CD4-positive, alpha-beta memory T cell (primary cell): Measurements from ENCODE around the gene KIF26B. TPM values are rescaled to one million over a fixed set of nuclear protein-coding genes. Genes with fewer than 3 reads are reported as not detected.
"Not testable (repeated sequence)": the region's sequence is repeated elsewhere in the genome, so short reads cannot be mapped to it uniquely, and the experiment has no call there.

Source experiments
- CTCF ChIA-PET: fragments of 350-600 bp; sonication (Branson Sonifier 250); formaldehyde crosslinking; loops from one replicate; lab custom pipeline; 2021; ENCODE audit warnings: inconsistent platforms; ENCODE audit not compliant: partially characterized antibody; lab: Charles Lee
- POLR2A ChIA-PET: fragments of 350-600 bp; sonication (Branson Sonifier 250); formaldehyde crosslinking; loops from one replicate; lab custom pipeline; 2021; ENCODE audit not compliant: partially characterized antibody; lab: Charles Lee
- DNase-seq, 5 donors: peaks; one replicate each; pipeline versions ENCODE4 v3.0.0 to v3.0.0-alpha.2; 2020 to 2022; ENCODE audit warnings: mixed read lengths in 1 of 5
- H3K27ac ChIP-seq: one replicate; pipeline ENCODE4 v1.7.0; 2013; ENCODE audit warnings: low read depth, low read length
- H3K27me3 ChIP-seq: 2 replicates; pipeline ENCODE4 v1.7.0; 2013; ENCODE audit warnings: mild to moderate bottlenecking, low read length, moderate library complexity; ENCODE audit not compliant: insufficient read depth
- H3K36me3 ChIP-seq: 2 replicates; pipeline ENCODE4 v1.7.0; 2013; ENCODE audit warnings: mild to moderate bottlenecking, low read length, moderate library complexity; ENCODE audit not compliant: insufficient read depth
- H3K4me1 ChIP-seq: 2 replicates; pipeline ENCODE4 v1.7.0; 2013; ENCODE audit warnings: mild to moderate bottlenecking, low read length, moderate library complexity; ENCODE audit not compliant: insufficient read depth
- H3K4me3 ChIP-seq, 2 donors: one replicate each; pipeline ENCODE4 v1.7.0; 2013; ENCODE audit warnings: low read length in 2 of 2, mild to moderate bottlenecking in 1 of 2
- H3K9me3 ChIP-seq, 2 donors: one replicate each; pipeline ENCODE4 v1.7.0; 2013; ENCODE audit warnings: low read length in 2 of 2, control low read depth in 1 of 2; ENCODE audit not compliant: control insufficient read depth in 1 of 2
- H3K27ac Mint-ChIP-seq, 7 donors: one replicate each; pipeline ENCODE4 v1.8.0; 2020 to 2021; ENCODE audit warnings: mixed read lengths in 7 of 7, mild to moderate bottlenecking in 6 of 7, inconsistent platforms in 3 of 7, moderate library complexity in 3 of 7
- H3K27me3 Mint-ChIP-seq, 2 donors: one replicate each; pipeline ENCODE4 v1.8.0; 2020 to 2021; ENCODE audit warnings: mixed read lengths in 2 of 2
- H3K36me3 Mint-ChIP-seq, 2 donors: one replicate each; pipeline ENCODE4 v1.8.0; 2020 to 2021; ENCODE audit warnings: mixed read lengths in 2 of 2, inconsistent platforms in 1 of 2, mild to moderate bottlenecking in 1 of 2
- H3K4me1 Mint-ChIP-seq, 4 donors: one replicate each; pipeline ENCODE4 v1.8.0; 2020 to 2021; ENCODE audit warnings: mixed read lengths in 4 of 4, mild to moderate bottlenecking in 1 of 4
- H3K4me3 Mint-ChIP-seq, 8 donors: one replicate each; pipeline ENCODE4 v1.8.0; 2020 to 2021; ENCODE audit warnings: mixed read lengths in 8 of 8, mild to moderate bottlenecking in 7 of 8, moderate library complexity in 6 of 8, inconsistent platforms in 3 of 8
- H3K9me3 Mint-ChIP-seq, 8 donors: one replicate each; pipeline ENCODE4 v1.8.0; 2020 to 2021; ENCODE audit warnings: mixed read lengths in 8 of 8, mild to moderate bottlenecking in 5 of 8, inconsistent platforms in 3 of 8, moderate library complexity in 1 of 8
- intact Hi-C: fragments of 100-400 bp; cut with micrococcal nuclease; formaldehyde crosslinking; loops from one replicate; pipeline ENCODE4 v1.15.1; 2023
- polyA plus RNA-seq, 2 donors: library from polyadenylated mRNA; unstranded; fragments of 300-500 nt; fragmentation: Illumina TruSeq; gene quantifications; one replicate each; pipeline ENCODE4 v1.2.3, GENCODE V29; 2021
- total RNA-seq, 2 experiments: library from RNA; stranded (reverse); gene quantifications; one replicate each; pipeline ENCODE4 v1.2.3, GENCODE V29; 2021

The KIF26B gene
- total and polyA plus RNA-seq, 4 experiments from 2014 or later, result 0.10 TPM; not detected in 3

GRCh38 chr1:245124241-245124640 lies 30.5 kb upstream of the KIF26B start:
- no peak for DNase-seq
- no peak overlapping the region for H3K27ac ChIP-seq
- CTCF ChIA-PET, result no interaction called here
- Mint-ChIP-seq H3K4me3 (no peak overlapping the region), H3K9me3 (no peaks in the 10 kb centered on the region), H3K36me3 (peaks cover 0 to 5% of the 10 kb centered on the region in 2 donors), H3K4me1 (no peaks in the 10 kb centered on the region), H3K27ac (no peak overlapping the region), H3K27me3 (peaks cover 7 to 12% of the 10 kb centered on the region in 2 donors)
- H3K9me3 ChIP-seq, result no peaks in the 10 kb centered on the region
- POLR2A ChIA-PET, result no interaction called here
- H3K27me3 ChIP-seq, result no peaks in the 10 kb centered on the region
- no peaks in the 10 kb centered on the region for H3K36me3 ChIP-seq
- no peak overlapping the region for H3K4me3 ChIP-seq
- intact Hi-C loops, result no loop called here
- H3K4me1 ChIP-seq, result no peaks in the 10 kb centered on the region

DNA sequence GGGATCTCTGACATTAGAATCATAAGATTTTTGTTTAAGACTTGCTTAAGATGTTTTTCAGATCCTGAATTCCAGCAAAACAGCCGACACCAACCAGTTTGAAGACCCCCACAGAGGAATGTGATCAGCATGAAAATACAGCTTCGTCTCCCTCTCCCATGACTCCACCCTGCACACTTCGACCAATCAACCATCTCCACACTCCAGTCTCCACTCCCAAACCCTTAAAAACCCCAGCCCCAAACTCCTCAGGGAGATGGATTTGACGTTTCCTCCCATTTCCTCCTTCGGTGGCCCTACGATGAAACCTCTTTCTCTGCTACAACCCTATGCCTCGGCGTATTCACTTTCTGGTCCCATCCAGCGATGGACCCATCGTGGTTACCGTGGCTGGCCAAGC lies 30.1 kb upstream of the KIF26B start:
- Mint-ChIP-seq H3K27me3 (peaks cover 7 to 14% of the 10 kb centered on the region in 2 donors), H3K36me3 (peaks cover 0 to 5% of the 10 kb centered on the region in 2 donors), H3K9me3 (no peaks in the 10 kb centered on the region), H3K4me1 (no peaks in the 10 kb centered on the region), H3K27ac (no peak overlapping the region), H3K4me3 (no peak overlapping the region)
- no peak overlapping the region for H3K4me3 ChIP-seq
- no peak overlapping the region for H3K27ac ChIP-seq
- no peak for DNase-seq
- H3K4me1 ChIP-seq, result no peaks in the 10 kb centered on the region
- H3K36me3 ChIP-seq, result no peaks in the 10 kb centered on the region
- POLR2A ChIA-PET, result no interaction called here
- CTCF ChIA-PET, result no interaction called here
- H3K27me3 ChIP-seq, result no peaks in the 10 kb centered on the region
- no peaks in the 10 kb centered on the region for H3K9me3 ChIP-seq
- intact Hi-C loops, result no loop called here

DNA sequence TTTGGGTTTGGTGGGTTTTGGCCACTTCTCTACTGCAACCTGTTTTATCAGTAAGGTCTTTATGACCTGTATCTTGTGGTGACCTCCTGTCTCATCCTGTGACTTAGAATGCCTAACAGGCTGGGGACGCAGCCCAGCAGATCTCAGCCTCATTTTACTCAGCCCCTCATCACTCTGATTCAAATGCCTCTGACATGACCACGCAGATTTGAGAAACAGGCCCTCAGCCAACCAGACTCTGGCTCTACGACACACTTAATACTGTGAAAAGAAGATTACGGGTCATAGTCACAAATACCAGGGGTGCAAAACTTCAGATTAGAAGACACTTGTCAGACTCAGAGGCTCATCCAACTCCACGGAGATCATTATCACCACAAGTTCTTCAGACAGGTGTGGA lies 28.3 kb upstream of the KIF26B start:
- H3K27ac Mint-ChIP-seq, result no peak overlapping the region
- Histone ChIP-seq H3K27ac (no peak overlapping the region), H3K4me3 (no peak overlapping the region), H3K4me1 (no peaks in the 10 kb centered on the region), H3K9me3 (no peaks in the 10 kb centered on the region), H3K27me3 (no peaks in the 10 kb centered on the region), H3K36me3 (no peaks in the 10 kb centered on the region)
- ChIA-PET CTCF (no interaction called here), POLR2A (no interaction called here)
- intact Hi-C loops, result no loop called here
- peaks cover 7 to 19% of the 10 kb centered on the region in 2 donors for H3K27me3 Mint-ChIP-seq
- H3K9me3 Mint-ChIP-seq, result no peaks in the 10 kb centered on the region
- peaks cover 0 to 5% of the 10 kb centered on the region in 2 donors for H3K36me3 Mint-ChIP-seq
- DNase-seq, result no peak
- H3K4me1 Mint-ChIP-seq, result no peaks in the 10 kb centered on the region
- H3K4me3 Mint-ChIP-seq, result no peak overlapping the region

GRCh38 chr1:245128381-245129101 lies 26.2 kb upstream of the KIF26B start:
- Histone ChIP-seq H3K4me1 (no peaks in the 10 kb centered on the region), H3K9me3 (no peaks in the 10 kb centered on the region), H3K27me3 (no peaks in the 10 kb centered on the region), H3K36me3 (no peaks in the 10 kb centered on the region), H3K4me3 (no peak overlapping the region), H3K27ac (no peak overlapping the region)
- H3K9me3 Mint-ChIP-seq, result peaks cover 0 to 4% (median 0%) of the 10 kb centered on the region in 8 donors
- intact Hi-C loops, result no loop called here
- H3K4me1 Mint-ChIP-seq, result no peaks in the 10 kb centered on the region
- DNase-seq, result no peak
- H3K27me3 Mint-ChIP-seq, result peaks cover 11 to 22% of the 10 kb centered on the region in 2 donors
- H3K36me3 Mint-ChIP-seq, result peaks cover 0 to 5% of the 10 kb centered on the region in 2 donors
- ChIA-PET POLR2A (no interaction called here), CTCF (no interaction called here)
- H3K4me3 Mint-ChIP-seq, result no peak overlapping the region
- H3K27ac Mint-ChIP-seq, result no peak overlapping the region

- Histone ChIP-seq H3K27ac (no peak overlapping the region), H3K36me3 (no peaks in the 10 kb centered on the region), H3K4me1 (no peaks in the 10 kb centered on the region), H3K9me3 (no peaks in the 10 kb centered on the region), H3K27me3 (no peaks in the 10 kb centered on the region), H3K4me3 (no peak overlapping the region)
- no peak overlapping the region for H3K27ac Mint-ChIP-seq
- intact Hi-C loops, result no loop called here
- H3K36me3 Mint-ChIP-seq, result peaks cover 0 to 3% of the 10 kb centered on the region in 2 donors
- no peaks in the 10 kb centered on the region for H3K4me1 Mint-ChIP-seq
- POLR2A ChIA-PET, result no interaction called here
- CTCF ChIA-PET, result no interaction called here
- no peak for DNase-seq
- H3K9me3 Mint-ChIP-seq, result peaks cover 0 to 6% (median 0%) of the 10 kb centered on the region in 8 donors
- no peak overlapping the region for H3K4me3 Mint-ChIP-seq
- H3K27me3 Mint-ChIP-seq, result peaks cover 11 to 21% of the 10 kb centered on the region in 2 donors
Observed at GRCh38 chr1:245129319-245130240, 25.2 kb upstream of the KIF26B start.

DNA sequence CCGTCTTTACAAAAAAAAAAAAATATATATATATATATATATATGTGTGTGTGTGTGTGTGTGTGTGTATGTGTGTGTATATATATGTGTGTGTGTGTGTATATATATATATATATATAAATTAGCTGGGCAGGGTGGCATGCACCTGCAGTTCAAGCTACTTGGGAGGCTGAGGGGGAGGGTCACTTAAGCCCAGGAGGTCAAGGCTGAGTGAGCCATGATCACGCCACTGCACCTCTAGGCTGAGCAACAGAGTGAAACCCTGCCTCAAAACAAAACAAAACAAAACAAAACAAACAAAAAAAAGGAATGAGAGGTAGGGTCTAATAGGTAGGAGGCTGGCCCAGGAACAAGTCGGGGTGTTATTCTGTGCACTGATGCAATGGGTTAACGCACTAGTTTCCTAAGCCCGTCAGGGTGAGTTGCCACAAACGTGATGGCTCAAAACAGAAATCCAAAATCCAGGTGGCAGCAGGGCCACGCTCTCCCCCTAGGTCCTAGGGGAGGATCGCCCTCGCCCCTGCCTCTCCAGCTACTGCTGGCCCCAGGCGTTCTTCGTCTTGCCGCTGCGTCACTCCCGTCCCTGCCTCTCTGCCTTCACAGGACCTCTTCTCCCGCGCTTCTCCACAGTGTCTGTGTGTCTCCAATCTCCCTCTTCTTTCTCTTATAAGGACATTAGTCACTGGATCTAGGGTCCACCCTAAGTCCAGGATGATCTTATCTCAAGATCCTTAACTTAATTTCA lies 24.3 kb upstream of the KIF26B start:
- H3K9me3 Mint-ChIP-seq, intact Hi-C loops, DNase-seq, H3K4me1 ChIP-seq, H3K4me3 Mint-ChIP-seq, H3K4me3 ChIP-seq, H3K27ac Mint-ChIP-seq, H3K4me1 Mint-ChIP-seq, H3K9me3 ChIP-seq, POLR2A ChIA-PET, H3K36me3 ChIP-seq, H3K27me3 ChIP-seq, H3K36me3 Mint-ChIP-seq, CTCF ChIA-PET, H3K27ac ChIP-seq: not testable (repeated sequence)
- peaks cover 8 to 23% of the 10 kb centered on the region in 2 donors for H3K27me3 Mint-ChIP-seq

DNA sequence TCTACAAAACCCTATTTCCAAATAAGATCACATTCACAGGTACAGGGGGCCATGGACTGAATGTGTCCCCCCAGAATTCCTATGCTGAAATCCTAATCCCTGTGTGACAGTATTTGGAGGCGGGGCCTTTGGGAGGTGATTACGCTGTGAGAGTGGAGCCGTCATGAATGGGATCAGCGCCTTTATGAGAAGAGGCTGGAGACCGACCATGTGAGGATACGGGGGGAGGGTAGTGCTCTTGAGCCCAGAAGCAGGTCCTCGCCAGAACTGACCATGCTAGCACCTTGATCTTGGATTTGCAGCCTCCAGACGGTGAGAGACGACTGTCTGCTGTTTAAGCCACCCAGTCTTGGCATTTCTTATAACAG lies 23.8 kb upstream of the KIF26B start:
- Histone ChIP-seq H3K36me3 (no peaks in the 10 kb centered on the region), H3K9me3 (no peaks in the 10 kb centered on the region), H3K27me3 (no peaks in the 10 kb centered on the region), H3K4me3 (no peak overlapping the region), H3K4me1 (no peaks in the 10 kb centered on the region), H3K27ac (no peak overlapping the region)
- H3K9me3 Mint-ChIP-seq, result peaks cover 0 to 8% (median 0%) of the 10 kb centered on the region in 8 donors
- intact Hi-C loops, result no loop called here
- no peak overlapping the region for H3K4me3 Mint-ChIP-seq
- CTCF ChIA-PET, result no interaction called here
- H3K4me1 Mint-ChIP-seq, result no peaks in the 10 kb centered on the region
- peaks cover 6 to 22% of the 10 kb centered on the region in 2 donors for H3K27me3 Mint-ChIP-seq
- H3K27ac Mint-ChIP-seq, result no peak overlapping the region
- no peaks in the 10 kb centered on the region for H3K36me3 Mint-ChIP-seq
- POLR2A ChIA-PET, result no interaction called here
- no peak for DNase-seq
